ENCODE results near the gene MLLT3.

MLLT3 gene

DNA sequence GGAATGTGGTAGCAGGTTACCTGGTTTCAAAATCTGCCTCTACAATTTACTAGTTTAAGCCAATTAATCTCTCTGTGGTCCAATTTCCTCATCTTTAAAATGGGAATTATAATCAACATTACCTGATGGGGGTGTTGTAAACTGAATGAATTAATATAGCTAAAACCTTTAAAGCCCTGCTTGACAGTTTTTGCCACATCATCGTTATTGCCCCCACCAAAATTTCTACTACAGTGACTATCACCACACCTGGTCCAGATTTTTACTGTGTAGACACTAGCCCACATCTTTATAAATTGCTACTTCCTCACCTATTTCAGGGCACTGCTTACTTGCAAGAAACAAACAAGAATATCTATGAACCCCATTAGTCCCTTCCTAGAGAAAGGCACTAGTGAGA is 65.0 kb downstream of the MLLT3 start:
- DNase-seq (ENCODE audit: low read depth): no peak

DNA sequence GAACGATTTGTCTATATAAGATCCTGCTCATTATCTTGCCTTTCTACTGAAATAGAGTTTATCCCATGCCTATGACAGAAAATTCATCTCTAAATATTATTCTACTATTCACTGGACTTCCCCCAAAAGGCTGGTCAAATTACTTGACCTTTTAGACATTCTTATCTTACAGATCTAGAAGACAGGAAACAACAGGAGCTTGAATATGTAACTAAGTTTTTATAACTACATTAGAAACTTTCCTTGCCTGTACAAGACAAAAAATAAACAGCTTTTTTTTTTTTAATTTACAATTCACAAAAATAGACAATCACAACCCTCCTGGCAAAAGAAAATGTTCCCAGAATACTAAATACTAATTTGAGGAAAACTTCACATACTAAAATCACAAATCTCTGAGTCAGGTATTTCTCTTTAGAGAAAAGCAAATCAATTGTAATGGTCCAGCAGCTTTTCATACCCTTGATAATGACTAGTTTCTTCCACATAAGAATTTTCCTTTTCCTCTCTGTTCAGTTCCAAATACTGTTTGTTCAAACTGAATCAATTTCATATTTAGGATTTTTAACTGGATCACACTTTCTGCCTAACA is 68.6 kb downstream of the MLLT3 start:
- no peak for DNase-seq (ENCODE audit: low read depth)

DNA sequence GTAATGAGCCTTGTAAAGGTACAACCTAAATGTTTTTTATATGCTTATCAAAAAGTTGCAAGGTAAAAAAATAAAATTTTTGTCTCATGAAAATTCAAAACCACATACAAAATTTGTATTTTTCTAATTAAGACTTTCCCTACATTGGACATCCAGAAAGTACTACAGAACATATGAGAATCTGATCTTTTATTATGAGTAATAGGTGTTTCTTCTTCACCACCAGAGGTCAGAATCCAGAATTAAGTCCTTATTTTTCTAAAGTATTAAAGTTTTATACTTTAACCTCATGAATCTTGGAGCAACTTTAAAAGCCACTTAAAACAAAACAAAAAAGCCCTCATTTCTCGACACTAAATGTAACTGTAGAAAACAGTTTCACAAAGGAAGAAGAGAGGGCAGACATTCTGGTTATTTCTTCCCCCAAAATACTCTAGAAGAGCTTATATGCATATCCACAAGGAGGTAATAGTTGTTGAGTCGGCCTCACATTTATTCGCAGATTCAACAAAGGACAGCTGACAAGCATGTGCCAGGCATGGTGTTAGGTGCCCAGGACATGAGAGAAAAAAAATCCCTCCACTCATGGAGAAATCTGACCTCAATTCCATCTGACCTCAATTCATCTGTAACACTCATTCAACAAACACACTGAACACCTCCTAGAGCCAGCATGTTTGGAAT is 69.3 kb downstream of the MLLT3 start:
- DNase-seq (ENCODE audit: low read depth): no peak

DNA sequence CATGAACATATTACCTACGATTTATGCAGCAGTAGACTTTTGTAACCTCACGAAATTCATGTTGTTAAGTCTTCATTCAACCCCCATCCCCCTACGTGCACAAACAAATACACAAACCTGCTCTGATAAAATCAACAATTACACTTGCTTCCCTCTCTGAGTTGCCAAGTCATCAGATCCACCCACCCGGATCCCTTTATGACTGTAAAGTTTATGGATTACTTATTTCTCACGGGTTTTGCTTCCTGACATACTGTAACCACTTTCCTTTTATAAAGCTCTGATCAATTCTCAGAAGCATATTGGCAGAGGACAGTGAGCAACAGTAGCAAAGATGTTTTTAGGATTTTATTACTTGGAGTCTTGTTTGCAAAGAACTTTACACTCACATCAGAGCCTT is 70.5 kb downstream of the MLLT3 start:
- DNase-seq (ENCODE audit: low read depth): no peak

DNA sequence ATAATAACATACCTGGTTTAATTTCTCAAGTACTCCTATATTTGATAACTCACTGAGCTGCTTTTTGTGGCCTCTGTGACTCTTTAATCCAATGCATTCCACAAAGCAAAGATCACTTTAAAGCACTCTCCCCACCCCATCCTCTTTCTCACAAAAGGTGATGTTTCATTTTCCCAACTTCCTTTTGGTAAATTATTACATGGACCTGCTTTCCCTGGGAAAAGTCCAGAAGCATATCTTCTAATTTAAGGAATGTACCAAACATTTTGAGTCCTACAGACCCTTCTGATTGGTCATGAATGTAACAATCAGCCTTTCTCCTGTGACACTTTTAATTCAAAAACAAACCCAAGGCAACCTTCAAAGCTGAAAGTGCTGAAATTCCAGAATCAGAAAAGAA is 71.1 kb downstream of the MLLT3 start:
- no peak for DNase-seq (ENCODE audit: low read depth)

DNA sequence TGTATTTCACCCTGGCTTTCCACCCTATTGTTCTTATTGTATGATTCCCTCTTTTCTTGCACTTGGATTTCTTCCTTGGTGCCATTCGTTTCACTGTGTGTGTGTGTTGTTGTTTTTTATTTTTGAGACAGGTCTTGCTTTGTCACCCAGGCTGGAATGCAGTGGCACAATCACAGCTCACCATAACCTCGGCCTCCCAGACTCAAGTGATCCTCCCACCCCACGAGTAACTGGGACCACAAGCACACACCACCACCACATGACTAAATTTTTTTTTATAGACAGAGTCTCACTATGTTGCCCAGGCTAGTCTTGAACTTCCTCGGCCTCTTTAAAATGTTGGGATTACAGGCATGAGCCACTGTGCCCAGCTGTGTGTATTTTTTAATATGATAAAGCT is 72.0 kb downstream of the MLLT3 start:
- DNase-seq (ENCODE audit: low read depth): no peak

DNA sequence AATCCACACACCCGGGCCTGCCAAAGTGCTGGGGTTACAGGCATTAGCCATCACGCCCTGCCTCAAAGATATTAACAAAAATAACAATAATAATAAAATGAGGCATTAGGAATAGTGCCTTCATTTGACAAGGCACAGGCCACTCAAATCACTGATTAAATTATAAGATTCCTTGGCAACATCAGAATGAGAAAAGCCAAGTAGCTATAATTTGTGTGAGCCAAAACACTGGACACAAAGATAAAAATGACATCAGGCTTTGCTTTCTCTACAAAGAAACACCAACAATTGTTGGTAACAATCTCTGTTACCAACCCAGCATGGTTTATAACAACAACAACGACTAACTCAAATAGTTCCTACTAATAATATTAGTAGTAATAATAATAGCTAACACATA is 73.2 kb downstream of the MLLT3 start:
- no peak for DNase-seq (ENCODE audit: low read depth)

DNA sequence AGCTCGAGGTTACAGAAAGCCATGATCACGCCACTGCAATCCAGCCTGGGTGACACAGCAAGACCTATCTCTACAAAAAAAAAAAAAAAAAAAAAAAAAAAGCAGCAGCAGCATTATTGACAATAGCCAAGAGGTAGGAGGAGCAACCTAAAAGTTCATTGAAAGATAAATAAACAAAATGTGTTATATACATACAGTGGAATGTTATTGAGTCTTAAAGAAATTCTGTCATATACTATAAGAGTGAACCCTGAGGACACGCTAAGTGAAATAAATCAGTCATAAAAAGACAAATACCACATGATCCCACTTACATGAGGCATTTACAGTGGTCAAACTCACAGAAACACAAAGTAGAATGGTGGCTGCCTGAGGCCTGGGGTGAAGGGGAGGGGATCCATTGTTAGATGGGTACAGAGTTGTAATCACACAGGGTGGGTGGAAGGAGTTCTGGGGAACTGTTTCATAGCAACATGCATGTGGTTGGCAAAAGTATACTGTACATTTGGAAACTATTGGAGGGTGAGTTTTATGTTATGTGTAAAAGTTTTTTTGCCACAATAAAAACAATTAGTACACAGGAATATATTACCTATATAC is 77.2 kb downstream of the MLLT3 start:
- DNase-seq (ENCODE audit: low read depth): no peak

DNA sequence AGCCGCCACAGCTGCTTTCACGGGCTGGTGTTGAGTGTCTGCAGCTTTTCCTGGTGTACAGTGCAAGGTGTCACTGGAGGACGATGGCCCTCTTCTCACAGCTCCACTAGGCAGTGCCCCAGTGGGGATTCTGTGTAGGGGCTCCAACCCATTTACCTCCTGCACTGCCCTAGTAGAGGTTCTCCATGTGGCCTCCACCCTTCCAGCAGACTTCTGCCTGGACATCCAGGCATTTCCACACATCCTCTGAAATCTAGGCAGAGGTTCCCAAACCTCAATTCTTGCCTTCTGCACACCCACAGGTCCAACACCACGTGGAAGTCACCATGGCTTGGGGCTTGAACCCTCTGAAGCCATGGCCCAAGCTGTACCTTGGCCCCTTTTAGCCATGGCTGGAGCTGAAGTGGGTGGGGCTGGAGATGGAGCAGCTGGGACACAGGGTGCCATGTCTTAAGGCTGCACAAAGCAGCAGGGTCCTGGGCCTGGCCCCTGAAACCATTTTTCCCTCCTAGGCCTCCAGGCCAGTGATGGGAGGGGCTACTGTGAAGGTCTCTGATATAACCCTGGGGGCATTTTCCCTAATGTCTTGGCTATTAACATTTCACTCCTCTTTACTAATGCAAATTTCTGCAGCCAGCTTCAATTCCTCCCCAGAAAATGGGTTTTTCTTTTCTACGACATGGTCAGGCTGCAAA is 82.0 kb downstream of the MLLT3 start:
- DNase-seq (ENCODE audit: low read depth): no peak

DNA sequence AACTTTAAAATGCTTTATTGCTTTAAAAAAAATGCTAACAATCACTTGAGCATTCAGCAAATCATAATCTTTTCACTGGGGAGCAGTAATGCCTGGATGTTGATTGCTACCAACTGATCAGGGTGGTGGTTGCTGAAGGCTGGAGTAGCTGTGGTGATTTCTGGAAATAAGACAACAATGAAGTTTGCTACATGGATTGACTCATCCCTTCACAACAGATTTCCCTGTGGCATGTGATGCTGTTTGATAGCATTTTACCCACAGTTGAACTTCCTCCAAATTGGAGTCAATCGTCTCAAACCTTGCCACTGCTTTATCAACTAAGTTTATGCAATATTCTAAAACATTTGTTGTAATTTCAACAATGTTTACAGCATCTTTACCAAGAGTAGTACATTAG is 83.3 kb downstream of the MLLT3 start:
- no peak for DNase-seq (ENCODE audit: low read depth)

DNA sequence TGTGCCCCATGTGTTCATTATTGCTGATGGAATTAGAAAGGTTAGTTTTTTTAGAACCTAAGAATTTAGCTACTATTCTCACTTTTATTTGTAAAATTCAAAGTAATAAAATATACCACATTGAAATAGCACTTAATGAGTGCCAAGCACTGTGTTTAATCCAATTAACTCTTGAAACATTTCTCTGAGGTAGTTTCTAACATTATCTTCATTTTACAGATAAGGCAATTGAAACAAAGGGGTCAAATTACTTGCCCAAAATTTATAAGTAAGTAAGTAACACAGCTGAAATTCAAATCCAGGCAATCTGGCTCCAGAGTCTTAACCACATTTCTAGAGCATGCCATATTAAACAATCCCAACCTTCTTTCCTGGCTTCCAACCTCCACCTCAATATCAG is 84.2 kb downstream of the MLLT3 start:
- no peak for DNase-seq (ENCODE audit: low read depth)

DNA sequence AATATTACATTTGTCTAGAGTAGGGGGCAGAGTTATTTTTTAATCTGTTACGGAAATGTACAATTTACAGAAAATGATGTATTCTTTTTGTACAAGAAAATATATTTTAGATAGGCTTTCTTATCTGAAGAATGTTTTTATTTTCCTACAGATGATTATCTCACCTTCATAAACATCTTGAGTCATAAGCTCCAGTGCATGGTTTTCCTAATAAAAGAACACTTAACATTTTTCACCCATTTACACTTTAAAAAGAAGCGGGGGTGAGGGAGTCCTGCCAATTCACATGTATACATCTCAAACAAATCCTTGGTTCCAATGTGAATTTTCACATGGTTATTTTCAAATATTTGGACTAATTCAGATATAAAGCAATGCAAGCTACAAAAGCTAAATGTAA is 85.0 kb downstream of the MLLT3 start:
- DNase-seq (ENCODE audit: low read depth): no peak

DNA sequence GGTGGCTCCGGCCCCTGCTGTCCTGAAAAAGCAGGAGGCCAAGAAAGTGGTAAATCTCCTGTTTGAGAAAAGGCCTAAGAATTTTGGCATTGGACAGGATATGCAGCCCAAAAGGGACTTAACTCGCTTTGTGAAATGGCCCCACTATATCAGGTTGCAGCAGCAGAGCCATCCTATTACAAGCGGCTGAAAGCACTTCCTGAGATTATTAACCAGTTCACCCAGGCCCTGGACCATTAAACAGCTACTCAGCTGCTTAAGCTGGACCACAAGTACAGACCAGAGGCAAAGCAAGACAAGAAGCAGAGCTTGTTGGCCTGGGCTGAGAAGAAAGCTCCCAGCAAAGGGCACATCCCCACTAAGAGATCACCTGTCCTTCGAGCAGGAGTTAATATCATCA is 89.7 kb downstream of the MLLT3 start:
- DNase-seq (ENCODE audit: low read depth): no peak

DNA sequence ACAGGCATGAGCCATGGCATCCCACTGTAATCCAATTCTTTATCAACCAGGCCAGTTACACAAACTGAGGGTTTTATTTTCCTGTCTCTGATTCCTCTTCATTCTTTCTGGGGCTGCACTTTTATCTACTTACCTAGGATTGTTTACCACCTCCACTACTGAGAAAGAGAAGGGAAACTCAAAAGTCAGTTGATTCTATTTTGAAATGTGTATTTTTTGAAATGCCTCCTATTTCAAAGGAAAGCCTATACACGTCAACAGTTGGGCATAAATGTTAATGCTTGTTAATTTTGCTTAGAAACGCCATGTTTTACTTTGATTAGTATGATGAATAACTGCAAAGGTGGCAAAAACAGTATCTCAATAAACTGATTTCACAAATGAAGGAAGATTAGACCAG is 92.5 kb downstream of the MLLT3 start:
- no peak for DNase-seq (ENCODE audit: low read depth)

DNA sequence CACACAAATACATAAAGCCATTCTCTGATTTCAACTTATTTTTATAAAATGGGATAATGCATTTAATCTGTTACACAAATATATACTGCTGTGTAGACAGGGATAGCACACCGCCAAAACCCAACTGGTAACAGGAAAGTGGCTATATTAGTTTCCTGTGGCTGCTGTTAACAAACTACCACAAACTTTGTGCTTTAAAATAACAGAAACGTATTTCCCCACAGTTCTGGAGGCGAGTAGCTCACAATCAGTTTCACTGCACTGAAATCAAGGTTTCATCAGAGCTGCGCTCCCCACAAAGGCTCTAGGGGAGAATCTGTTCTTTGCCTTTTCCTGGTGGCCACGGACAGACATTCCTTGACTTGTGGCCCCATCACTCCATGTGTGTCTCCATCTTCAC is 94.0 kb downstream of the MLLT3 start:
- DNase-seq (ENCODE audit: low read depth): no peak

DNA sequence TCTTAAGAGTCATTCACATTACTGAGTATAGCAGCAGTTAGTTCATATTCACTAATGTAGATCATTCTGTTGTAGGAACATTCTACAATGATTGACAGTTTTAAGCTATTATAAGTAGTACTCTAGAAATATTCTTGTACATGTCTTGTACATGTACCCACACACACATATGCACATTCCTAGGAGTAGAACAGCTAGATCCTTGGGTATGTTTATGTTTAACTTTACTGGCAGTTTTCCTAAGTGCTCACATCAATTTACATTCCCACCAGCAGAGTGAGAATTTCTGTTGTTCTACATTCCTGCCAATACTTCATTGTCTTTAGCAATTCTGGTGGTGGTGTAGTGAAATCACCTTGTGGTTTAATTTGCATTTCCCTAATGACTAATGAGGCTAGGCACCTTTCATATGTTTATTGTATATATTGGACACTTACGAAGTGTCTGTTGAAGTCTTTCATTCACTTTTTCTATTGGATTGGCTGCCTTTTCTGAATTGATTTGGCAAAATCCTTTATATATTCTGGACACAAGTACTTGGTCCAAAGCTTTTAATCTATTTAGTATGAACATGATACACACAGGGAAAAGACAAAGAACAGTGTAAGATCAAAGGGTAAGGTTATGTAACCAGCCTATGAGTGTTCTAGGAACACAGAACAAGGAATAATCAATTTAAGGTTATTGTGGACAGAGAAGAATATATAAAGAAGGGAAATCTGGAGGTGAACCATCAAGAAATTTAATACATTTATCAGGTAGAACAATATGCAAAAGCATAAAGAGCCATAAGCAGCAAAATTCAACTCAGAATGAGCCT is 95.6 kb downstream of the MLLT3 start:
- DNase-seq (ENCODE audit: low read depth): peak; percentile 20

DNA sequence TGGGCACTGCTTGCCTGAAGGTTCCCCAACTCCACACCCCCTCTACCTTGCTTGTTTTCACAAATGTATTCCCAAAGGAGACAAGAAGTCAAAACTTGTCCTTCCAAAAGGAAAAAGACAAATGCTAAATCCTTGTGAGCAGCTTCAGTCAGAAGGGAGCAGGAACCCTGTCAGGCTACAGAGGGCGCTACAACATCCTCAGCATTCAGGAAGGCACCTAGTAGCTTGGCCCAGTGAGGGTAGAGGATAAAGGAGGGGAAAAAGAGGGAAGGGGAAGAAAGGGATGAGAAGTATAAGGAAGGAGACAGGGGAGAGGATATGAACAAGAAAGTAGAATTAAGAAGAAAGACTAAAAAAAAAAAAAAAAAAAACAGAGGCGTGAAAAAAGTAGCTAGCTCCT is 97.5 kb downstream of the MLLT3 start:
- DNase-seq (ENCODE audit: low read depth): no peak

DNA sequence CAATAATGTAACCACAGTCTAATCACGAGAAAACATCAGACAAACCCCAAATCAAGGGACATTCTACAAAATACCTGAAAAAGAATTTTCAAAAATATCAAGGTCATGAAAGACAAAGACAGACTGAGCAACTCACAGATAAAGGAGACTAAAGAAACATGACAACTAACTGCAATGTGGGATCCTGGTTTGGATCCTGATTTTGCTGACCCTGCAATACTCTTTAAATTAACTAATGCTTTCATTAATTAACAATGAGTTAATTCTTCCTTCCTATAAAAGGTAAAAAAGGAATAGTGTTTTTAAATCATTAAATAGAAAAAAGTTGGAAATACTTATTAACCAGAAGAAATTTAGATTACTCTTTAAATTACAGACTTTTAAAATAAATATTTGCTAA is 103.6 kb downstream of the MLLT3 start:
- DNase-seq (ENCODE audit: low read depth): no peak

DNA sequence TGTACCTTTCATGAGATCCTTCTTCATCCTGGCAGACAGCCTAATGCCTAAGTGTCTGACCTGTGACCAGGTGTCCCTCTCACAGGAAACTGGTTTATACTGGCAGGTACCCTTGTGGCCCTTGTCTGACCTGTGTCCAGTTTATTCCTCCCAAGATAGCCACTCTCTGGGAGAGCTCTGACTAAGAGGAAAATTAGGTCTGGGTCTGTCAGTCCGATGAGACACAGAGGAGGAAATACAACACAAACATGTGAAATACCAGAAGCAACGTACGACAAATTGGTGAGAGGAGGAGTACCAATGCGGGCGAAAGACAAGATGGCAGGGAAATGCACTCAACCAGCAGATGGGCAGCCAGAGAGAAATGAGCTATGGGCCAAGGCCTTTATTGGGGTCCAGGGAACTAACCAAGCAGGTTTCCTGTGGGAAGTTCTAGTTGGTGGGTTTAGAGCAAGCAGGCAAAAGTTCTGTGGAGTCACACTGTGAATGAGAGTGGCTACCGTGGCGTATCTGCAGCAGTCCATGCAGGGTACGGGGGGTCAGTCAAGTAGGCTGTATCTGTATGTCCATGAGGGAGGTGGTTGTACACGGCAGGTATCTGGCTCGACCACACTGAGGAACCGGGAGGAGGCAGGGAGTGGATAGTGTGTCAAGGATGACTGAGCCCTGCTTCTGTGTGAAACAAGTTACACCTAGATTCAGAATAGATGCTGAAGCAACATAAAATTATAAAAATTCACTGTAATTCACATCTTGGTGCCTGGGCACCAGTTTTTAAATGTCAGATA is 109.0 kb downstream of the MLLT3 start:
- no peak for DNase-seq (ENCODE audit: low read depth)

DNA sequence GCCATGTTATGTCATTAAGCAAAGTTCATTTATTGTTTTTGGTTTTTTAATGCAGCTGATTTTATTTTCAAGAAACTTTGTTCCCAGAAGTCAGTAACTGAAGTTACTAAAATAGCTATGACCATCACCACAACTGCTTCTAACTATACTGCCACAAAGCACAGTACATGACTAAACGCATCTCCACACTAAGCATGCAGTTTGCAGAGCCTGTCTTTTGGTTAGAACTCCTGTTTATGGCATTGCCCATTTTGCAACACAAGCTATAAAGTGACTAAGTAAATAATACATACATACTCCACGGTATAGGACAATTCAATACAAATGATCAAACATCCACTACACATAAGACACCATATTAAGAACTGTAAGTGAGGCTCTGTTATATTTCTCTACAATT is 109.7 kb downstream of the MLLT3 start:
- no peak for DNase-seq (ENCODE audit: low read depth)

DNA sequence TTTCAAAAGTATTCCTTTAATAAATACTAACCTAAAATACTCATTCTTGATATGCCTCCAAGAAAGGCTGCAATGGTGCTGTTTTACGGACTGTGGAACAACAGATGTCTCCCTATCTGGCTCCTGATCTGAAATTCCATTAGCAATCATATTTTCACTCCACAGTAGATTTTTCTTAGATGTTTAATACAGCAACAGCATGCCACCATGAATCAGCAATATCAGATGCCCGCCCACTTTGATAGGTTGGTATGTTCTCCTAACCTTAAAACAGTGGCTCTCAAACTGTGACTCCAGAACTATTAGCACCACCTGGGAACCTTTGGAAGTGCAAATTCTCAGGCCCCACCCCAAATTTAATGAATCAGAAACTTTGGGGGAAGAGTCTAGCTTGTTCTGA is 110.2 kb downstream of the MLLT3 start:
- DNase-seq (ENCODE audit: low read depth): peak; percentile 28

DNA sequence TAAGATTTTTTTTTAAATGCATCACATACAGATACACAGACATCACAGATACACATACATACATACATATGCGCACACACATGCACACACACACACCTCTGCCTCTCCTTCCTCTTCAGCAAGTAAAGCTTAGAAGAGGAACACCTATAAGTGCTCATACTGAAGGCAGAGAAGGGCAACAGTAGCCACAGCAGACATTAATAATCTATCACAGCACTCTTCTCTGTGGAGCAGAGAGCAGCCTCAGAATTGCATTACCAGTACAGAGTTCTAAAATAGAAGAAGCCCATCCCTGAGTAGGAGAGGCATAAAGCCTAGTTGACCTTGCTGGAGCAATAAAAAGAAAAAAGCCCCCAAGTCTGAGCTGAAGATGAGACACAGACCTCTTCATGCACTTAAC is 110.6 kb downstream of the MLLT3 start:
- DNase-seq (ENCODE audit: low read depth): no peak

Measured in fibroblast of the conjunctiva (primary cell).